ENCODE results near the gene LIX1L.

Gene LIX1L

DNA sequence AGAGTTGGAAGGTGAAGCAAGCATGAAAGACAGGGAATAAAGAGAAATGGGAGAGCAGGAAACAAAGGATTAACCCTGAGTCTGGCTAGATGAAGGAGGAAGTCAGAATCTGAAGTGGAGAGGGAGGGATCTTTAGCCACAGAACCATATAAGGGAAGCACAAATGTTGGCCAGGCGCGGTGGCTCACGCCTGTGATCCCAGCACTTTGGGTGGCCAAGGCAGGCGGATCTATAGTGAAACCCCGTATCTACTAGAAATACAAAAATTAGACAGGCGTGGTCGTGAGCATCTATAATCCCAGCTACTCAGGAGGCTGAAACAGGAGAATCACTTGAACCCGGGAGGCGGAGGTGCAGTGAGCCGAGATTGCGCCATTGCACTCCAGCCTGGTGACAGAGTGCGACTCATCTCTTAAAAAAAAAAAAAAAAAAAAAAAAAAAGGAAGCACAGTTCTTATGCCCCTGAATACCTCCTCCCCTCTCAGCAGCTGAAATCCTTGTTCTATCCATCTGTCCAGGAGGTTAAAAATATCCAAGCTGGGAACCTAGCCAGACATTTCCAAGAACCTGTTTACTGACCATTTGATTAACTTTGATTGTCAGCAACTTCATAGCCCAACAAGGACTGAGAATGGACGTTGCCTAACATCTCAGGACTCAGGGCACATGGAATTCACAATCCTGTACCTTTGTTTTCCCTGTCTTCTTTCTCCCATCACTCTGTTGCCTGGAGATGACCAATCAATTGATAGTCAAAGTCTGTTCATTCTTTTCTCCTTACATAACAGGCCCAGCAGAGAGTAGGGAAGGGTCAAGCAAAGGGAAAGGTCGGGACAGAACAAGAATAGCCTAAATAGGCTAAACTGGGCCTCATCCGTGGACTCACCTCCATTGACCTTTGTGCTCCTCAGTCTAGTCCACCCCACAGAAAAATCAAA, 28.0 kb upstream of the LIX1L start:
- peak; percentile 63 for DNase-seq (ENCODE audit: low read depth)

DNA sequence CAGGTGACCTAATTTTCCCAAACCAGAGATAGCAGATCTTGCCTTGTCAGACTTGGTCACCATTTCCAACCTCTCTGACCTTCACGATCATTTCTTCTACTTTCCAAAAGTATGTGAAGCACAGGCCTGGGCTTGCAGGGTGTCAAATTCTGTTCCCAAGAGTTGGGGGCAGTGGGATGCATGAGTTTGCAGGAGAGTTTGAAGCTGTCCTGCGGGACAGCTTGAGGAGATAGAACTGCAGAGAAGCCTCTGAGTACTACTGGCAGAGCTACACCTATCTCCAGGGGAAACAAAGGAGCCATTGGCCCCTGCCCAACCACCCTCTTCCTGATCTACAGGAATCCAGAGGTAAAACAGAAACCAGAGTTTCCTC, 27.3 kb upstream of the LIX1L start:
- no peak for DNase-seq (ENCODE audit: low read depth)

DNA sequence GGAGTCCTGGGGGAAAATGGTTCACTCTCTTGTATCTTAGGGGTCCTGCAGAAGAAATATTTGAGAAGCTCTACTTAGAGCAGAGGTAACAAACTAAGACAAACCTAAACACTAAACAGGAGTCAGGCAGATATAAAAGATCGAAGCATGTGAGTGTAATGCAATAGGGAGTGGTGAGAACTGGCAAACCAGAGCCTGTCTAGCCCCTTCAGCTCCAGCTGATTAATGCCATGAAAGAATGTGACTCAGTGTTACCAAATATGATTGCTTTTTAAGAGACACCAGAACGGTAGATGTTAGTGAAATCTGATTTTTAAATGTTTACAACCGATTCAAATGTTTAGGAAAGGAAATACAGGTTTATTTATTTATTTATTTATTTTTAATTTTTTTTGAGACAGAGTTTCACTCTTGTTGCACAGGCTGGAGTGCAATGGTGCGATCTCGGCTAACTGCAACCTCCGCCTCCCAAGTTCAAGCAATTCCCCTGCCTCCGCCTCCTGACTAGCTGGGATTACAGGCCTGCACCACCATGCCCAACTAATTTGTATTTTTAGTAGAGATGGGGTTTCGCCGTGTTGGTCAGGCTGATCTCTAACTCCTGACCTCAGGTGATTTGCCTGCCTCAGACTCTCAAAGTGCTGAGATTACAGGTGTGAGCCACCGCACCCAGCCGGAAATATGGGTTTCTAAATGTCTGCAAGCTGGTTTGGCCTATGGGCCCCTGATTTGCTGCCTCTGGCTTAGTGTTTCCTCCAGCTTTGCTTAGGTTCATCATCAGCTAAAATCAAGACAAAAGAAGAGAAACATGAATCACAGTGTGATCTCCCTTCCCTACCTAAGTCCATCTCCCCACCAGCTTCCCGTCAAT, 26.4 kb upstream of the LIX1L start:
- no peak for DNase-seq (ENCODE audit: low read depth)

DNA sequence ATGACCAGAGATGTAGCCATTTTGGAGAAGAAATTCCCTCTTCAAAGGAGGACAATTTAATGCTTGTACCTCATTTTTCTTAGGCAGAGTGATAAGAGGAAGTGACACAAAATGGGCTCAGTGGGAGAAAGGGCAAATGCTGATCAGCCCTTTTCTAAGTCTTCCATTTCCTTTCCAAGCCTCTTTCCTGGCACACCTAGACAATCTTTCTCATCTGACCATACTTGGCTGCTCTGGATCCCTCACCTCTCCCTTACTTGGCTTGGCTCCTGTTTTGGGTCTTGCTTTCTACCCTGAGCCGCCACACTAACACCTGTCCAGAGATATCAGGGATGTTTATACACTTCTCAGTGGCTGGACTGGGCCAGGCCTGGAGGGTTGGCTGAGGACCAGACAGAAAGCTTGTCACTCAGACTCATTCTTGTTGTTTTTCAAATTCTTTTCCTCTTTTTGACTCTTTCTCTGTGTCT, 25.4 kb upstream of the LIX1L start:
- DNase-seq (ENCODE audit: low read depth), result no peak

DNA sequence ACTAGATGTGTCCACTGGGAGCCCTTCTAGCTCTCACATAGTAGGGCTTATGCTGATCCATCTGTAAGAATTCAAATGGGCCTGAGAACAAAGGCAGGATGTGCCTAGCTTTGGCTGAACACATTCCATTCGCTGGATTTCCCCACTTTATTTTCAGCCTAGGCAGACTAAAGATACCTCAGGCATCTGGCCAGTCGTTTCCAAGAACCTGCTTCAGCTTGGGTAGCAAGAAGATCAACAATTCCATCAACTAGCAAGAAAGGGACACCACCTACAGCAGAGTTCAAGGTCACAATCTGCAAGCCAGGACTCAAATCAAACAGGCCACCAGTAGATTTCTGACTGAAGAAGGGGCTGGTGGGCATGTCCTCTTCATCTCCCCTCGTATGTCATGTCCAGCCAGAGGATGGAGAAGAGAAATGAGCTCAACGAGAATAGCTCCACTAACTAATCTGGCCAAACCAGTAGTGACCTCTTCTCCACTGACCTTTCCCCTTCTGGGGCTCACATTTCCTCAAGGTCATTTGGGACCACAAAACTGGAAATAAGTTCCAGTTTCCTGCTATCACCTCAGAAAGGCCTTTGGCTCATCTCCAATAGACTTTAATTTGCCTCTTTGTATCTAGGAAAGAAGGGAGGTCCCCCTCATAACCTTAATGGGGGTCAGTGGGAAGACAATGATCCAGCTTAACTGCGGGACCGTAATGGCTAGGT, 24.4 kb upstream of the LIX1L start:
- DNase-seq (ENCODE audit: low read depth), result no peak

DNA sequence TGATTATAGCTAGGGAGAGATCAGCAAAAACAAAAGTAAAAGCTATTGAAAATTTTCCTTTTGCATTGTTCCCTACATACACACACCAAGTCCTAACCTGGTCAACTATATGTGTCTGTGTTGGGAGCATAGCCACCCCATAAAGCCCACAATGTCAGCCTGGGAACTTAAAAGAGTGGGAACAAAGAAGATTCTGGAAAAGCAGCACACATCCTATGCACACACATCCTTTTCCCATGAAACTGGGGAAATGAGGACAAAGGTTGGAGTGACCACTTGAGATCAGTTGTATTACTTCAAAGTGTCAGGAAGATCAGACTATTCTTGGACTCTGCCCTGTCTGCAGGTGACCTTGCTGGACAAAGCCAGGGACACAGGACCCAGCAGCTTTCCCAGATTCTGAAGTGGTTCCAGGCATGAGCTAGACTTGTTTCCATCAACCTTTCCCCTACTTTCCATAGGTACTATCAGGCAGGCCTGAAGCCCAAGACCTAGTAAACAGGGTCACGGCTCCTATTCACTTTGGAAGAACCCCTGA, 22.7 kb upstream of the LIX1L start:
- no peak for DNase-seq (ENCODE audit: low read depth)

DNA sequence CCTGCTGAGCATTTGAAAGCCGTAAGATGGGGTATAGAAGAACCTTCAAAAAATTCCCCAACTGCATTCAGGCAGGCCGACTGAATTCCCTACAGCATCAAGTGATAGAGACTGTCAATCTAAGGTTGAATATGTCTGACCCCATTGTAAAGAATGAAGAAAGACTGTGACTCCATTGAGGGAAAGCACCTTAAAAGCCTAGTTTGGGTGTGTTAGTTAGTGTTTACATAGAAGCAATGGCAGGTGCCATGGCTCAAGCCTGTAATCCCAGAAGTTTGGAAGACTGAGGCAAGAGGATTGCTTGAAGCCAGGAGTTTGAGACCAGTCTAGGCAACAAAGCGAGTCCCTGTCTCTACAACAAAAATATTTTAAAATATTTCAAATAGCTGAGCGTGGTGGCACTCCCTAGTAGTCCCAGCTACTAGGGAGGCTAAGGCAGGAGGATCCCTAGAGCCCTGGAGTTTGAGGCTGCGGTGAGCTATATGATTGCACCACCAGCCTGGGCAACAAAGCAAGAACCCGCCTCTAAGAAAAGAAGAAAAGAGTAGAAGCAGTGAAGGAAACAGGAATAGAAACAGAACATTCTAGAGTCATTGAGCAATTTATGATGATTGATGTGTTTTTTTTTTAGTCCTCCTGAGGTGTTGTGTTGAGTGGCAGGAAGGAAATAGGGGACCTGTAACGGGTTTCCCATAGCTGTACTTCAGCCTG, 22.1 kb upstream of the LIX1L start:
- DNase-seq (ENCODE audit: low read depth), result no peak

DNA sequence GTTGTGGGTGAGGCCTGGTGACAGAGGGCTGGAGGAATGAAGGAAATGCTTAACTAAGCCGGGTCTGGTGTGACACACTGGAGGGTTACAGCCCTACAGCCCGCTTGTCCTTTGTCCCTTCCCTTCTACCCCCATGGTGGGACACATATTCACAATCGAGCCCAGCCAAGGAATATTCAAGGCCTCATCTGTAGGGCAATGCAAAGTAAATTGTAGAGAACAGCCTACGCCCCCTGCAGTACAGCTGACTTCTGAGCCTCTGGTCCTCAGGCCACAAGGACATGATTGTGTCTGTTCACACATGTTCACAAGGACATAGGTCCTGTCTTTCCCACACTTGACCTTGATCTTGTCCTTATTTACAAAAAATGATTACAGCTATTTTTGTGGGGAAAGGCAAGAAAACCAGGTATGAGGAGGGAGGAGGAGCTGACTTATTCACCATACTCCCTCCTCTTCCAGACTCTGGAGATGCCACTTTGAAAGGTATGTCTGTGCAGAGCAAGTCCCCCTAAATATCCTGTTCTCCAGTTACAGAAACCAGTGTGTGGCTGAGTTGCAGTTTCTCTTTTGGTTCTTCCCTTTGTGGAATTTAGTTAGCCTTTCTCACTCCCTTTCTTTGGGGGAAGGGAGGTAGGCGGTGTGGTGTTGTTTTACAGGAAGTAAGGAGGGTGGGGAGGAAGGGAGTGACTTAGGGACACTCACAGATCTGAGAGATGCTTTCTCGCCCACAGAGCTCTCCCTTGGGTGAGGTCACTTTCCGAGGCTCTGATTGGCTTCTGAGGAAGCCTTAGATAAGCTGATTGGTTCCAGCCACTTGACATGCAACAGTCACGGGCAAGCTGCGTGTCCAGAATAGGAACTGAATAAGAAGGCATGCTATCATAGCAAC, 21.3 kb upstream of the LIX1L start:
- DNase-seq (ENCODE audit: low read depth), result peak; percentile 100

DNA sequence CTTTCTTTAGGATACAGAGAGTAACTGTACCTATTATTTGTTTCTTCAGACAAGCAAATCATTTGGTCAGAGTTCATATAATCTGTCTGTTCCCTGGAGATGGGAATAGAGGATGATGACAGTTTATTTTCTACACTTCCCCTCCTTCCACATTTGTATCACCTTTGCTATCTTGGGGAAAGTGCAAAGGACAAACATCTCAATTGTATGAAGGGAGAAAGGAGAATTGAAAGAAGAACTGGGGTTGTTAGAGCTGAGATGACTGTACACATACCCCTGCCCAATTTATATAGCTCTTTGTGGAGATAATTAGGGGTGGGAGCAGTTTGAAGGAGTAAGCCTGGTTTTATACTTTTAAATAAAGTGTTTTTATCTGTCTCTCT, 20.6 kb upstream of the LIX1L start:
- no peak for DNase-seq (ENCODE audit: low read depth)

DNA sequence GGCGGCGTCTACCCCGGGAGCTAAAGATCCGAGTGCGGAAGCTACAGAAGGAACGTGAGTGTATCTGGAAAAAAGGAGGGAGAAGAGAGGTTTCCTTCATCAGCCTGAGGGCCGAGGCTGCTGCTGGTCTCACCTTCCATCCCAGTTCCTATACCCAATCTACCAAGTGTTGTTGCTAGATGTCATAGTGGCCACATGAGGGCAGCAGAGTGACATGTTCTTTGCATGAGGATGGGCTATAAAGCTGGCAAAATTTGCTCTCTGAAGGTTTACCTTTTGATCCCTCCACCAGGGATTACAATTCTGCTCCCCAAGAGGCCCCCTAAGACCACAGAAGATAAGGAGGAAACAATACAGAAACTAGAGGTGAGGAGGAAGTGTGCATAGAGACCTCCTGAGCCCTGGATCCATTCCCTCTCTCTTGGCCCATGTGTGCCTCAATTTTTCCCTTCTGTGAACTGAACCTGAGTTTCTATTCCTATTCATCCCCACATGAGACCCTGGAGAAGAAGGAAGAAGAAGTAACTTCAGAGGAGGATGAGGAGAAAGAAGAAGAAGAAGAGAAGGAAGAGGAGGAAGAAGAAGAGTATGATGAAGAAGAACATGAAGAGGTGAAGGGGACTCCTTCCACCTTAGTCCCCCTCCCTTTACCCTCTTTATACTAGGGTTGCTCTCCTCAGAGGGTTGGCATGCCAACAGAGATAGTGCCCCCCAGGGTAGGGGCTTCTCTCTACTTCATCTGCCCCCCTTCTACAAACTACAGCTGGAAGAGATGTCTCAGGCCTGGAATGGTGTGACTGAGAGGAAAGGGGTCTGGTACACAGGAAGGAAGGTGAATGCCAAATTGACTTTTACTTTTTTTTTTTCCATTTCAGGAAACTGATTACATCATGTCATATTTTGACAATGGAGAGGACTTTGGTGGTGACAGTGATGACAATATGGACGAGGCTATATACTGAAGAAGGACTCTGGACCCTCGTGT, 20.0 kb upstream of the LIX1L start:
- DNase-seq (ENCODE audit: low read depth), result peak; percentile 83

DNA sequence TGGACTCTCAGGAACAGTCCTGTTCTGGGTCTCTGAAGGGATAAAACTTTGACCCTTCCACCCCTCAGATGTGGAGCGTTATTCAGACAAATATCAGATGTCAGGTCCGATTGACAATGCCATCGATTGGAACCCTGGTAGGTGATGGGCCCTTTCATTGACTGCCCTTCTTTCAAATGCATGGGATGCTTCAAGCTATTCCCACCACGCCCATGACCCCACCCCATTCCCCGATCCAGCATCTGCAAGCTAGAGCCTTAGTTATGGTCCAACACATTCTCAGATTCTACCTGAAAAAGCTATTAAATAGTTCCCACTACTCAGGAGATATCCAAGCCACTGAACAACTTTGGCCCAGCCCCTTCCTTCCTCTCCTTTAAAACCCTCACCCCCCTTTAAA, 19.2 kb upstream of the LIX1L start:
- DNase-seq (ENCODE audit: low read depth), result no peak

DNA sequence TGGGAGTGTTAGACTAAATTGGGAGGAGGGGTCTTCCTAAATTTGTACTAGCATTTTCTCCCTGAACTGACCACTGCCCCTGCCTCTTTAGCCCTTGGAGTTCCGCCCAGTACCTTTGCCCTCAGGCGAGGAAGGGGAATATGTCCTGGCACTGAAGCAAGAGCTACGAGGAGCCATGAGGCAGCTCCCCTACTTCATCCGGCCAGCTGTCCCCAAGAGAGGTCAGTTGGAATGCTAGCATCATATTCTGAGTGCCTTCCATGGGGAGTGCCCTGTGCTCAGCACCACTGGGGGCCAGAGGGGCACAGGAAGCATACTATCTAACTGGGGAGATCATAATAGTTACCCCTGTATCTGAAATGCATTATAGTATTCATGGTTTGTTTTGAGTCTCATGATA, 17.4 kb upstream of the LIX1L start:
- DNase-seq (ENCODE audit: low read depth), result no peak

DNA sequence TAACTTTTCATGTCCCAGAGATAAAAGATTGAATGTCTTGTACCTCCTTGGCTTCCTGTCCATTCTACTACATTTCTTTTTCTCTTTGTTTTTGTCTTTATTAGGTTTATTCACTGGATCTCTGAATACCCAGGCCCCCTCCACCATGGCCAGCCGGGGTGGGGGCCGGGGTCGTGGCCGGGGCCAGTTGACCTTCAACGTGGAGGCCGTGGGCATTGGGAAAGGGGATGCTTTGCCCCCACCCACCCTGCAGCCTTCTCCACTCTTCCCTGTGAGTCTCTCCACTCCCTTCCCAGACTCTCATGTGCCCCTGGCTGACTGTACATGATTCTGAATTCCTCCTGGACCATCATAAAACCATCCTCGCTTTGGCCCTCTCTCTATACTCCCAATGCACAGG, 16.9 kb upstream of the LIX1L start:
- no peak for DNase-seq (ENCODE audit: low read depth)

DNA sequence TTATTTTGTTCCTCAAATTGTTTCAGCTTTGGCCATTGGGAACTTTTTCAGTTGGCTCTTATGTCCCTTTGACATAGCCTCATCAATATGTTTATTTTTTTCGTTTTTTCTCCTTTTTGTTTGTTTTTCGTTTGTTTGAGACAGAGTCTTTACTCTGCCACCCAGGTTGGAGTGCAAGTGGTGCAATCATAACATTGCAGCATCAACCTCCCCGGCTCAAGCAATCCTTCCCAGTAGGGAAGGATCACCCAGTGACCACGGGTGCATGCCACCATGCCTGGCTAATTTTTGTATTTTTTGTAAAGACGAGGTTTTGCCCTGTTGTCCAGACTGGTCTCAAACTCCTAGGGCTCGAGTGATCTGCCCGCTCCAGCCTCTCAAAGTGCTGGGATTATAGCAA, 14.8 kb upstream of the LIX1L start:
- DNase-seq (ENCODE audit: low read depth), result no peak

DNA sequence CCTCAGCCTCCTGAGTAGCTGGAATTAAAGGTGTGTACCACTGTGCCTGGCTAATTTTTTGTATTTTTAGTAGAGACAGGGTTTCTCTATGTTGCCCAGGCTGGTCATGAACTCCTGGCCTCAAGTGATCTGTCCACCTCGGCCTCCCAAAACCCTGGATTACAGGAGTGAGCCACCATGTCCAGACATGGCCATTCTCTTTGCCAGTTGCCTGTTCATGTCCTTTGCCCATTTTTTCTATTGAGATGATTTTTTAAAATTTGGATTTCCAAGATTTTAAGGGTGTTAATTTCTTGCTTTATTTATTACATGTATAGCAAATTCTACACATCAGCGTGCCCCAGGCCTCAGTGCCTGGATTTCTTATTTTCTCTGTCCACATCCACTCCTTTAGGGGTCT, 9.5 kb upstream of the LIX1L start:
- DNase-seq (ENCODE audit: low read depth), result no peak

DNA sequence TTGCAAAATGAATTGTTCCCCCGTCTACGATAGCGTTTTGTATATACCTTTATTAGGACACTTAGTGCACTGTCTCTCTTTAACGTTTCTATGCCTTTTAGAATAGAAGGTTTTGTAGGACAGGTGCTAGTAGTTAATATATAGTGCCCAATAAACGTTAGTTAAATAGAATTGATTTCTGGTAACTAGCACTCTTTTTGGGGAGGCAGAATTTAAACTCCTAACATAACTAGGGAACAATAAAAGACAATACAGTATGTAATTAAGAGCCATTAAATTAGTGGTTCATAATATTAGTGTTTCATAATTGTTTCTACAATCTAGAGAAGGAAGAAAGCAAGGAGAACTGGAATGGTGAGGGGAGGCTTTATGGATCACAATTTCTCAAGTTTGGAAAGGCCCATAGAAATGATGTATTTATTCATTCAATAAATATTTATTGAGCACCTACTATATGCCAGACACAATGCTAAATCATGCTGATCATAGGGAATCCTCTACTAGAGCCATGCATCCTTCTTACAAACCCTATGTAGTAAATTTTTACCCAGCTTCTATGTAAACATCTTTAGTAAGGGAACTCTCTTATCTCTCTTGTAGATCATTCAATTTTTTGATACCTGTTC, 7.4 kb upstream of the LIX1L start:
- no peak for DNase-seq (ENCODE audit: low read depth)

DNA sequence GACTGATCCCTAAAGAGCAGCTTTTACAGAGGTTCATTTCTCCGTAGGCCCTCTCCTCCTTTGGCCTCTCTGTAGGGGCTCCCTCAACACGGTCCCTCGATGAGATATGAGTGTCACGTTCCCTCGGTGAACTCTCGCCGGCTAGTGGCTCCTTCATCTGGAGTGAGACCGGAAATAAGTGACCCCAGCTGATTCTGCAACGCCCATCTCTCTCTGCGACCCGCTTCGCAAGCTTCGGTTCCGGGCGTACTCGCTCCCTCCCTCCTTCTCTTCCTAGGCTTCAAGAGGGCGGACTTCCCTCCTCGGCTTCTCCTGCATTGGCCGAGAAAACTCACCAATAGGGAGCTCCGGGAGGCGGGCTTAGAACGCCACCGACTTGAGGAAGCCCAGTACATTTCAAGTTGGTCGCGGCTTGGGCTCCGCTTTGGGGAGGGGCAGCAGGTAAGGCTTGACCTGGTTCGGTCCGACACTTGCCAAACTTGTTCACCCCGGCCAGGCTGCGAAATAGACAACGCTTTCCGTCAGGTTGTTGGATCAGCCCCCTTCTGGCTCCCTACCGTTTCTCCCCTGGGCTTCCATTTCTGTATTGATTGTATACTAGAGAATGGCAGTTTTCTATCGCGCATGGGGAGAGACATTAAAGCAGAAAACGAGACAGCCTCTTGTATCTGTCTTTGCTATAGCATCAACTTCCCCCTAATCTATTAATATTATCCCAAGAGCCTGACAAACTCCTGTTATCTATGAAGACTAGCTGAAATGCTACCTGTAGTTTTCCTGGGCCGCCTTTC, 6.7 kb upstream of the LIX1L start, which contains the start of the genes ANKRD34A and POLR3GL:
ANKRD34A (minus strand) TSS at position 248 of the 791 bp plus-strand sequence. CDS start 2,816 bp downstream, outside the sequence.
POLR3GL (plus strand) TSS at position 363 of the 791 bp plus-strand sequence. CDS start 10,176 bp downstream, outside the sequence.
- peak; percentile 95 for DNase-seq (ENCODE audit: low read depth)

All from iris pigment epithelial cell (primary cell).